Kidney epithelial cell (primary cell): ENCODE measurements around the gene ABCC10. TPM values are rescaled to one million over a fixed set of nuclear protein-coding genes. Genes with fewer than 3 reads are reported as not detected.
"Not testable (repeated sequence)": the region's sequence is repeated elsewhere in the genome, so short reads cannot be mapped to it uniquely, and the experiment has no call there.

Experiments
- DNase-seq: peaks from one replicate; pipeline ENCODE4 v3.0.0-alpha.2; 2010; ENCODE audit warnings: low read depth
- H3K27me3 ChIP-seq: 2 replicates; pipeline ENCODE4 v1.6.0; 2011; ENCODE audit warnings: low read length; ENCODE audit not compliant: control insufficient read depth, insufficient read depth
- H3K36me3 ChIP-seq: 2 replicates; pipeline ENCODE4 v1.5.1; 2011; ENCODE audit warnings: low read length; ENCODE audit not compliant: control insufficient read depth, insufficient read depth
- H3K4me3 ChIP-seq: 2 replicates; pipeline ENCODE4 v1.5.1; 2011; ENCODE audit warnings: low read depth, mild to moderate bottlenecking, control low read depth, low read length
- CTCF ChIP-seq: IDR thresholded peaks from 2 replicates; pipeline ENCODE4 v1.5.1; 2011; ENCODE audit warnings: mild to moderate bottlenecking, moderate library complexity, low read length, control low read depth, inconsistent platforms; ENCODE audit not compliant: insufficient read depth, poor library complexity, severe bottlenecking
- total RNA-seq: library from RNA; depleted of rRNA; stranded (reverse); fragments of >200 nt; gene quantifications from 2 replicates; pipeline ENCODE4 v1.2.3, GENCODE V29; 2015

Gene ABCC10
- total RNA-seq, 1 donor from 2014 or later = 24.9 TPM

- Histone ChIP-seq H3K27me3 (peaks cover 28% of the 10 kb centered on the region), H3K36me3 (no peaks in the 10 kb centered on the region), H3K4me3 (no peak overlapping the region)
- DNase-seq = no peak
- TF ChIP-seq CTCF = no peak
These were observed 32.2 kb downstream of the ABCC10 start for GRCh38 chr6:43459535-43459934.

- TF ChIP-seq CTCF = no peak
- no peak for DNase-seq
- no peaks in the 10 kb centered on the region for H3K36me3 ChIP-seq
- peaks cover 24% of the 10 kb centered on the region for H3K27me3 ChIP-seq
- H3K4me3 ChIP-seq = no peak overlapping the region
These were observed 32.7 kb downstream of the ABCC10 start for GRCh38 chr6:43460032-43460431.

- Histone ChIP-seq H3K27me3 (peaks cover 10% of the 10 kb centered on the region), H3K4me3 (no peak overlapping the region), H3K36me3 (no peaks in the 10 kb centered on the region)
- DNase-seq = no peak
- no peak for TF ChIP-seq CTCF
These were observed 34.6 kb downstream of the ABCC10 start for GRCh38 chr6:43461936-43462335.

GRCh38 chr6:43464337-43464736 is 37.0 kb downstream of the ABCC10 start:
- H3K4me3 ChIP-seq = no peak overlapping the region
- no peaks in the 10 kb centered on the region for H3K36me3 ChIP-seq
- no peak for DNase-seq
- peaks cover 10% of the 10 kb centered on the region for H3K27me3 ChIP-seq
- TF ChIP-seq CTCF = no peak

GRCh38 chr6:43465948-43466347 is 38.6 kb downstream of the ABCC10 start:
- Histone ChIP-seq H3K27me3 (peaks cover 10% of the 10 kb centered on the region), H3K4me3 (no peak overlapping the region), H3K36me3 (no peaks in the 10 kb centered on the region)
- TF ChIP-seq CTCF = no peak
- no peak for DNase-seq

- H3K4me3 ChIP-seq, H3K27me3 ChIP-seq, H3K36me3 ChIP-seq, DNase-seq: not testable (repeated sequence)
These were observed 39.9 kb downstream of the ABCC10 start for GRCh38 chr6:43467265-43467664.
